GM18868 (cell line): ENCODE measurements around the gene ULK4.
"Not testable (repeated sequence)": the region's sequence is repeated elsewhere in the genome, so short reads cannot be mapped to it uniquely, and the experiment has no call there.

Experiments
- ATAC-seq: cut with Tn5 transposase; IDR thresholded peaks from one replicate; pipeline ENCODE4 v1.9.1; 2021; ENCODE audit warnings: mild to moderate bottlenecking, moderate library complexity; ENCODE audit not compliant: unreplicated experiment

Gene ULK4

GRCh38 chr3:41370765-41371535 is 591.0 kb downstream of the ULK4 start:
- ATAC-seq: not testable (repeated sequence)

GRCh38 chr3:41370307-41370706 is 591.6 kb downstream of the ULK4 start:
- no peak for ATAC-seq

- ATAC-seq: no peak
These were observed 592.1 kb downstream of the ULK4 start for GRCh38 chr3:41369838-41370237.

DNA sequence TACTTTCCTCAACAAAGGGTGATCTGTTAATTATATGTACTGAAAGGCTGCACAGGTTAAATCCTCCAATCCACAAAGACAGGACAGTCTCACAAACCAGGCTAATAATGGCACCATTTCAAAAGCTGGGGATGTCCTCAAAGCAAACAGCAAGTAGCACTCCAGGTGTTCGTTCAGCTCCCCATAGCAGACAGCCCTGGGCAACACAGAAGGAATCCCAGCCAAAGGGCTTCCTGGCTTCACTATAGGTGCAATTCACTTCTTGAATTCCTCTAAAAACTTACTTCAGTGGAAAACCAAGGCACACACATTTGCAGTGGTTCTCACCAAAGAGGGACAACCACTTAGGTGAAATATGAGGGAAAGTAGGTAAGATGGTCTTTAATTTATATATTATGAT is 595.9 kb downstream of the ULK4 start:
- ATAC-seq: no peak

DNA sequence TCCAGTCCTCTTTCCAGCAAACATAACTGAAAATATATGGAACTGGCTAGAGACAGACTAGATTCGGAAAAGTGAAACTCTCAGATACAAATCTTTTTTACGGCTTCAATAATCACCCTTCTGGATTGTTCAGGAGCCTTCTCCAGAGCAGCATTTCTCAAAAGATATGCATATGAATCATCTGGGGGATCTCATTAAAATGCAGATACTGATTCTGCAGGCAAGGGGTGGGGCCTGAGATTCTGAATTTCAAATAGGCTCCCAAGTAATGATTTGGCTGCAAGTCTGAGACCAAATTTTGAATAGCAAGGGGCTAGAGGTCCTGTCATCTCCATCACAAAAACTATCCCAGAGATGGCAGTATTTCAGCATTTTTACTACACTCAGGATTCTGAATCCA is 597.2 kb downstream of the ULK4 start:
- no peak for ATAC-seq

DNA sequence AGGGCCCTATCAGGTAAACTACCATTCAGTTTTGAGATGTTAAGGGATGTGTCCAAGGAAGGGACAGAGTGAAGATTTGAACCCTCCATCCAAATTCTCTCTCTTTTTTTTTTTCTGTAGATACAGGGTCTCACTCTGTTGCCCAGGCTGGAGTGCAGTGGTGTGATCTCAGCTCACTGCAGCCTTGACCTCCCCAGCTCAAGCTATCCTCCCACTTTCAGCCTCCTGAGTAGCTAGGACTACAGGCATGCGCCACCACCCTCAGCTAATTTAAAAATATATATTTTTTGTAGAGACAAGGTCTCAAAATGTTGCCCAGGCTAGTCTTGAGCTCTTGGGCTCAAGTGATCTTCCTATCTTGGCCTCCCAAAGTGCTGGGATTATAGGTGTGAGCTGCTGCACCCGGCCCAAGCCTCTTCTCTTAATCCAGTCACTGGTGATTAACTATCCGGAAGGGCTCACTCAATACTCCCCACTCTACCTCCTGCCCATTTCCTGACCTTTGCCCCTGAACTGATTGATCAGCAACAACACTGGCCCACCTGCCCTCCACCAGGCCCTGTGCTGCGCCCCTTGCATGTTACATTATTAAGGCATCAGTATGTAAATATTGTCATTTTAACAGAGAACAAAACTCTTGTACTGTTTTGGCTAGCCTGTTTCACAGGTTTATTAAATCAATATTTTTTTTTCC is 597.9 kb downstream of the ULK4 start:
- ATAC-seq: no peak

GRCh38 chr3:41362638-41363559 is 599.0 kb downstream of the ULK4 start:
- no peak for ATAC-seq

- ATAC-seq: no peak
These were observed 604.6 kb downstream of the ULK4 start for GRCh38 chr3:41357271-41357670.

- no peak for ATAC-seq
These were observed 605.1 kb downstream of the ULK4 start for GRCh38 chr3:41356775-41357174.

DNA sequence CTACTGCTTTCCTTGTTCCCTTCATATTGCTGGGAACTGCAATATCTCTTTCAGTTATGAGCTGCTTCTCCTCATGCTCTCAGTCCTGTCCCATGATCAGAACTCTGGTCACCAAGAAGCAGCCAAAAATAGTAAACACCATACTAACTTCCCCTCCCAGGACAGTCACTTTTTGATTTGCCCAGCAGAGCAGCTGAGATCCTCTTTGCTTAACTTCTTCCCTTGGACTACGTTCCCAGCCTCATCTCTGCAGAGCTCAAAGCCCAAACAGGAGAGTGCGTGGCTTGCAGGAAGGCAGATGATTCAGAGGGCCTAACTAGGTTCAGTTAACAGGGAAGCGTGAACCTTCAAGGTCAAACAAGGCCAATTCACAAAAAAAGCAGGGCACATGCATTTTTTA is 609.4 kb downstream of the ULK4 start:
- ATAC-seq: no peak

GRCh38 chr3:41350441-41350840 is 611.5 kb downstream of the ULK4 start:
- no peak for ATAC-seq

GRCh38 chr3:41348401-41348800 is 613.5 kb downstream of the ULK4 start:
- no peak for ATAC-seq

DNA sequence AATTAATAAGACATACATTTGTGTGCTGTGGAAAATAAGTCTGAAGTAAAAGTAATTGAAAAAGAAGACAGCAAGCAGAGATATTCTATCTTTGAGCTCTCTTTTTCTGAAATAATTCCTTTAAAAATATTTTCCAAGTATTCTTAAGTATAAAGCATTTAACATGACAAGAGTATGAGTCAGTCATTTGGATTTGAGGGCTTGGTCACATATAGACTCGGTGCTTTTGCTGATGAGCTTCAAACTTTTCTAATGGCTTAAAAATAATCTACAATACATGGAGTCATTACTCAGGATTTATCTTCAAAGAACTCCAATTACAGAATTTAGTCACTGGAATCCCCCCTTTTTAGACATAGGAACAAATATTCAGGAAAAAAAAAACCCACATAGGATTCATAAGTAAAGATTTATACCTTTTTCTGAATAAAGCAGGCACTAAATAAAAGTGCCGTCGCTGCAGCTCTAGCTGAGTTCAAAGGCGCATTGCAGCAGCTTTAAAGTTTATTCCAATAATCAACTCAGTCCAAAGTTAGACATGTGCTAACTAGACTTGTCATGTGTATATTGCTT is 615.1 kb downstream of the ULK4 start:
- ATAC-seq: no peak

DNA sequence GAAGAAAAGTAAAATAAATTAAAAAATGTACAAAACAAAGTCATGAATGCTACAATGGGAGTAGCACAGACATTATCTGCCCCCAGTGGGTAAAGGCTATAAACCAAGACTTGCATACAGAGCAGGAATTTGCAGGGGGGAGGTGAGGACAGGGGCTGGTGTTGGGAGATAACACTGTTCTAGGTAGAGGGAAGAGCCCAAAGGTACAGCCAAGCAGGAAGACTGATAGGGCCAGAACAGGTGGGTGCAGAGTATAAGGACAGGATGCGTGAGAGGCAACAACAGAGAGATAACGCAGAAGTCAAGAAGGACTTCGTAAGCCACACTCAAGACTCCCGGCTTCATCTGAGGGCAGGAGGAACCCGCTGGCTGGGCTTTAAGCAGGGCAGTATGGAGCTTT is 616.1 kb downstream of the ULK4 start:
- ATAC-seq: no peak

- ATAC-seq: no peak
These were observed 622.1 kb downstream of the ULK4 start for GRCh38 chr3:41339758-41340157.

- no peak for ATAC-seq
These were observed 623.6 kb downstream of the ULK4 start for GRCh38 chr3:41338276-41338675.

- ATAC-seq: no peak
These were observed 627.5 kb downstream of the ULK4 start for GRCh38 chr3:41334426-41334825.

DNA sequence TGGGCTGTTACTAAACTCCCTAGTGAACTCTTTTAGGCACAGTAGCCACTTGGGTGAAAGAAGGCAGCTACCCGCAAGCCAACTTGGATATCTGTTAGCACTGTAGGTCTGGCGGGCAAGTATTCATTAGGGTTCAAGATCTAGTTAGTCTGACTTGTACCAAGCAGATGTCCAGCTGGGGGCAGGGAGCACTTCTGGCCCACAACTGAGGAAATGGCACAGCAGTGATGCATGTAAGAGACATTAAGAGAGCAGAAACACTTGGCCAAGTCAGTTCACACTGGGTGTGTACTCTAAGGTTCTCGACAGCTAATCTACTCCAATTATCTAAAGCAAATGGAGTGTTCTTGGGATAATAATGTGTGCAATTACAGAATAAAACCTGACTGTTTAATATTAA is 630.9 kb downstream of the ULK4 start:
- no peak for ATAC-seq

- no peak for ATAC-seq
These were observed 631.4 kb downstream of the ULK4 start for GRCh38 chr3:41330465-41330864.

- no peak for ATAC-seq
These were observed 632.0 kb downstream of the ULK4 start for GRCh38 chr3:41329881-41330280.

DNA sequence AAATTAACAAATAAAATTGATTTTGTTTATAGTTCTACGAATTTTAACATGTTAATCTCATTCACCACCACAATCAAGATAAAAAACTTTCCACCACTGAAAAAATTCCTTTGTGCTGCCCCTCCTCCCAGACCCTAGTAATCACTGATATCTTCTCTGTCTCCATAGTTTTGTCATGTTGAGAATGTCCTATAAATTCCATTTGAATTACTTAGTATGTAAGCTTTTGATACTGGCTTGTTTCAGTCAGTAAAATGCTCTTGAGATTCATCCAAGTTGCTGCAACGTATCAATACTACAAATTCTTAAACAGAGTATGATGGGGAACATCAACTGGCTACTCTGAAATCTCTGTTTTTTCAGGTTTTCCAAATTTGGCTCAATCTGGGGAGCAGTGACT is 633.0 kb downstream of the ULK4 start:
- ATAC-seq: no peak
